ENCODE results near the gene HIVEP3.
A peak's percentile ranks its signal among the peaks of the same experiment; 100 is the strongest.

HIVEP3 gene

DNA sequence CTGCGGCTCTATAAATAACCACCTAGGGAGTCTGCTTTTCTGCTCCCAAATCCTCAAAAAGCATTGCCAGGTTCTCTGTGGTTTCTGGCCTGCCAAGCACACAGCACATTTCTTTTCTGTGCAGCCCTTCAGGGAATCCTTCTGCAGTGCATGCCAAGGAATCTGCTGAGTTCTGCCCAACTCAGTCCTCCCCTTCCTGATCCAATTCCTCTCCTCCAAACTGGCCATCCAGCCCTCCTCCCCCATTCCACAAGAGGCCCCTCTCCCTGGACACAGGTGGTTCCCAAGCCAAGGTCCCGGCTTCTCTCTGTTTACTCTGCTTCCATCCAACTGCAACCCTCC lies 61.8 kb downstream of the HIVEP3 start:
- H3K27ac ChIP-seq (ENCODE audit: low read depth, low read length) = no peak overlapping the region
- no CpG with 5 or more reads among the region's 2 CpGs for WGBS (ENCODE audit: extremely low coverage, insufficient coverage, low lambda C conversion rate)
- H3K56ac ChIP-seq (ENCODE audit: low read length) = no peak overlapping the region
- H2AK5ac ChIP-seq (ENCODE audit: low read length) = no peak overlapping the region
- H3K4me3 ChIP-seq (ENCODE audit: low read length) = no peak overlapping the region
- H3K36me3 ChIP-seq (ENCODE audit: control insufficient read depth, insufficient read depth, low read length) = no peaks in the 10 kb centered on the region
- no peaks in the 10 kb centered on the region for H3K79me2 ChIP-seq (ENCODE audit: control insufficient read depth, insufficient read depth, low read length)
- no peak overlapping the region for H3K18ac ChIP-seq (ENCODE audit: low read length)
- no peak overlapping the region for H2BK120ac ChIP-seq (ENCODE audit: low read depth, low read length)
- H3K4me2 ChIP-seq (ENCODE audit: low read length) = no peak overlapping the region
- H2BK5ac ChIP-seq (ENCODE audit: low read length) = no peak overlapping the region
- H3K4ac ChIP-seq (ENCODE audit: low read depth, low read length) = no peak overlapping the region
- no peak overlapping the region for H3K23ac ChIP-seq (ENCODE audit: low read length)
- no peak overlapping the region for H4K5ac ChIP-seq (ENCODE audit: low read length)
- no peak for DNase-seq
- H2BK15ac ChIP-seq (replicated peaks; ENCODE audit: low read depth) = no peak overlapping the region
- peaks cover 2% of the 10 kb centered on the region for H3K4me1 ChIP-seq (ENCODE audit: control insufficient read depth, low read depth, low read length)
- H3K79me1 ChIP-seq (ENCODE audit: low read length) = no peaks in the 10 kb centered on the region
- no peak overlapping the region for H4K8ac ChIP-seq (ENCODE audit: low read depth, low read length)
- no peaks in the 10 kb centered on the region for H3K27me3 ChIP-seq (ENCODE audit: insufficient read depth, low read length, poor library complexity)
- no peak overlapping the region for H3K9ac ChIP-seq (ENCODE audit: low read length)

GRCh38 chr1:41856151-41856943 lies 62.4 kb downstream of the HIVEP3 start:
- Histone ChIP-seq H2BK15ac (replicated peaks; ENCODE audit: low read depth) (no peak overlapping the region), H3K79me2 (ENCODE audit: control insufficient read depth, insufficient read depth, low read length) (no peaks in the 10 kb centered on the region), H3K36me3 (ENCODE audit: control insufficient read depth, insufficient read depth, low read length) (no peaks in the 10 kb centered on the region), H4K5ac (ENCODE audit: low read length) (no peak overlapping the region), H2BK5ac (ENCODE audit: low read length) (no peak overlapping the region), H3K79me1 (ENCODE audit: low read length) (no peaks in the 10 kb centered on the region), H3K23ac (ENCODE audit: low read length) (no peak overlapping the region), H3K4ac (ENCODE audit: low read depth, low read length) (no peak overlapping the region), H3K9ac (ENCODE audit: low read length) (no peak overlapping the region), H4K8ac (ENCODE audit: low read depth, low read length) (no peak overlapping the region), H2BK120ac (ENCODE audit: low read depth, low read length) (no peak overlapping the region), H3K4me2 (ENCODE audit: low read length) (no peak overlapping the region), H3K56ac (ENCODE audit: low read length) (no peak overlapping the region), H3K27ac (ENCODE audit: low read depth, low read length) (no peak overlapping the region), H3K4me3 (ENCODE audit: low read length) (no peak overlapping the region), H3K18ac (ENCODE audit: low read length) (no peak overlapping the region), H2AK5ac (ENCODE audit: low read length) (no peak overlapping the region), H3K27me3 (ENCODE audit: insufficient read depth, low read length, poor library complexity) (no peaks in the 10 kb centered on the region), H3K4me1 (ENCODE audit: control insufficient read depth, low read depth, low read length) (no peaks in the 10 kb centered on the region)
- no CpG with 5 or more reads among the region's 13 CpGs for WGBS (ENCODE audit: extremely low coverage, insufficient coverage, low lambda C conversion rate)
- no peak for DNase-seq

GRCh38 chr1:41855713-41856112 lies 63.0 kb downstream of the HIVEP3 start:
- no peak overlapping the region for H3K4me3 ChIP-seq (ENCODE audit: low read length)
- no peak overlapping the region for H3K27ac ChIP-seq (ENCODE audit: low read depth, low read length)
- H3K4me2 ChIP-seq (ENCODE audit: low read length) = no peak overlapping the region
- H3K79me1 ChIP-seq (ENCODE audit: low read length) = no peaks in the 10 kb centered on the region
- H4K5ac ChIP-seq (ENCODE audit: low read length) = no peak overlapping the region
- H3K23ac ChIP-seq (ENCODE audit: low read length) = no peak overlapping the region
- H3K56ac ChIP-seq (ENCODE audit: low read length) = no peak overlapping the region
- no peak overlapping the region for H2BK5ac ChIP-seq (ENCODE audit: low read length)
- no peak overlapping the region for H3K4ac ChIP-seq (ENCODE audit: low read depth, low read length)
- no peak overlapping the region for H3K9ac ChIP-seq (ENCODE audit: low read length)
- no peak overlapping the region for H3K18ac ChIP-seq (ENCODE audit: low read length)
- no peaks in the 10 kb centered on the region for H3K79me2 ChIP-seq (ENCODE audit: control insufficient read depth, insufficient read depth, low read length)
- H2BK120ac ChIP-seq (ENCODE audit: low read depth, low read length) = no peak overlapping the region
- H3K36me3 ChIP-seq (ENCODE audit: control insufficient read depth, insufficient read depth, low read length) = no peaks in the 10 kb centered on the region
- DNase-seq = no peak
- H3K27me3 ChIP-seq (ENCODE audit: insufficient read depth, low read length, poor library complexity) = no peaks in the 10 kb centered on the region
- no CpG with 5 or more reads among the region's 2 CpGs for WGBS (ENCODE audit: extremely low coverage, insufficient coverage, low lambda C conversion rate)
- no peak overlapping the region for H2BK15ac ChIP-seq (replicated peaks; ENCODE audit: low read depth)
- H3K4me1 ChIP-seq (ENCODE audit: control insufficient read depth, low read depth, low read length) = no peaks in the 10 kb centered on the region
- H4K8ac ChIP-seq (ENCODE audit: low read depth, low read length) = no peak overlapping the region
- no peak overlapping the region for H2AK5ac ChIP-seq (ENCODE audit: low read length)

- no peak overlapping the region for H3K18ac ChIP-seq (ENCODE audit: low read length)
- no peak overlapping the region for H4K8ac ChIP-seq (ENCODE audit: low read depth, low read length)
- no peak overlapping the region for H2BK5ac ChIP-seq (ENCODE audit: low read length)
- no peak overlapping the region for H4K5ac ChIP-seq (ENCODE audit: low read length)
- no peak overlapping the region for H2BK120ac ChIP-seq (ENCODE audit: low read depth, low read length)
- H3K79me2 ChIP-seq (ENCODE audit: control insufficient read depth, insufficient read depth, low read length) = no peaks in the 10 kb centered on the region
- no peaks in the 10 kb centered on the region for H3K36me3 ChIP-seq (ENCODE audit: control insufficient read depth, insufficient read depth, low read length)
- H3K9ac ChIP-seq (ENCODE audit: low read length) = no peak overlapping the region
- H3K4me2 ChIP-seq (ENCODE audit: low read length) = no peak overlapping the region
- WGBS (ENCODE audit: extremely low coverage, insufficient coverage, low lambda C conversion rate) = no CpG with 5 or more reads among the region's 6 CpGs
- no peak overlapping the region for H3K56ac ChIP-seq (ENCODE audit: low read length)
- H2BK15ac ChIP-seq (replicated peaks; ENCODE audit: low read depth) = no peak overlapping the region
- no peak overlapping the region for H3K4ac ChIP-seq (ENCODE audit: low read depth, low read length)
- no peak overlapping the region for H3K23ac ChIP-seq (ENCODE audit: low read length)
- no peak for DNase-seq
- H2AK5ac ChIP-seq (ENCODE audit: low read length) = no peak overlapping the region
- no peaks in the 10 kb centered on the region for H3K4me1 ChIP-seq (ENCODE audit: control insufficient read depth, low read depth, low read length)
- H3K27me3 ChIP-seq (ENCODE audit: insufficient read depth, low read length, poor library complexity) = no peaks in the 10 kb centered on the region
- no peak overlapping the region for H3K4me3 ChIP-seq (ENCODE audit: low read length)
- no peaks in the 10 kb centered on the region for H3K79me1 ChIP-seq (ENCODE audit: low read length)
- H3K27ac ChIP-seq (ENCODE audit: low read depth, low read length) = no peak overlapping the region
Observed at GRCh38 chr1:41853907-41854306, 64.8 kb downstream of the HIVEP3 start.

DNA sequence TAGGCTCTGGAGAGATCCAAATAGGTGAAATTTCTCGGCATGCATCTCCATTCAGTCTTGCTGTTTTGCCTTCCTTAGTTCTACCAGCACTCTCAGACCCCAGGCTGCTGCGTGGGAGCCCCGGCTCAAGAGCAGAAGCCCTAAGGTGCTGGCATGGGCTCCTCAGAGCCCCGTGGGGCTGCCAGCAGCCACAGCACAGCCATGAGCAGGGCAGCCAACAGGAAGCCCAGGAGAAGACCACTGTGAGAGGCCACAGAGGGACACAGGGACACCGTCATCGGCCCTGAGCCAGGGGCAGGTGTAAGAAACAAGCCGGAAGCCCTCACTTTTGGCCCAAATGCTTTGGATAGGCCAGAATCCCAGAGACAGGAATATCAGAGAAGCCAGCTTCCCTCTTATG lies 66.6 kb downstream of the HIVEP3 start:
- H3K79me1 ChIP-seq (ENCODE audit: low read length) = no peaks in the 10 kb centered on the region
- H3K56ac ChIP-seq (ENCODE audit: low read length) = peak overlapping the region; percentile 2
- no peak overlapping the region for H3K4ac ChIP-seq (ENCODE audit: low read depth, low read length)
- H4K8ac ChIP-seq (ENCODE audit: low read depth, low read length) = no peak overlapping the region
- no peaks in the 10 kb centered on the region for H3K27me3 ChIP-seq (ENCODE audit: insufficient read depth, low read length, poor library complexity)
- no peak overlapping the region for H3K9ac ChIP-seq (ENCODE audit: low read length)
- H3K36me3 ChIP-seq (ENCODE audit: control insufficient read depth, insufficient read depth, low read length) = no peaks in the 10 kb centered on the region
- H2AK5ac ChIP-seq (ENCODE audit: low read length) = no peak overlapping the region
- no peaks in the 10 kb centered on the region for H3K79me2 ChIP-seq (ENCODE audit: control insufficient read depth, insufficient read depth, low read length)
- H3K23ac ChIP-seq (ENCODE audit: low read length) = no peak overlapping the region
- H2BK5ac ChIP-seq (ENCODE audit: low read length) = no peak overlapping the region
- H3K4me1 ChIP-seq (ENCODE audit: control insufficient read depth, low read depth, low read length) = no peaks in the 10 kb centered on the region
- no peak for DNase-seq
- H3K4me2 ChIP-seq (ENCODE audit: low read length) = no peak overlapping the region
- no peak overlapping the region for H2BK15ac ChIP-seq (replicated peaks; ENCODE audit: low read depth)
- H2BK120ac ChIP-seq (ENCODE audit: low read depth, low read length) = no peak overlapping the region
- H3K27ac ChIP-seq (ENCODE audit: low read depth, low read length) = no peak overlapping the region
- no peak overlapping the region for H4K5ac ChIP-seq (ENCODE audit: low read length)
- H3K18ac ChIP-seq (ENCODE audit: low read length) = no peak overlapping the region
- no CpG with 5 or more reads among the region's 7 CpGs for WGBS (ENCODE audit: extremely low coverage, insufficient coverage, low lambda C conversion rate)
- no peak overlapping the region for H3K4me3 ChIP-seq (ENCODE audit: low read length)

DNA sequence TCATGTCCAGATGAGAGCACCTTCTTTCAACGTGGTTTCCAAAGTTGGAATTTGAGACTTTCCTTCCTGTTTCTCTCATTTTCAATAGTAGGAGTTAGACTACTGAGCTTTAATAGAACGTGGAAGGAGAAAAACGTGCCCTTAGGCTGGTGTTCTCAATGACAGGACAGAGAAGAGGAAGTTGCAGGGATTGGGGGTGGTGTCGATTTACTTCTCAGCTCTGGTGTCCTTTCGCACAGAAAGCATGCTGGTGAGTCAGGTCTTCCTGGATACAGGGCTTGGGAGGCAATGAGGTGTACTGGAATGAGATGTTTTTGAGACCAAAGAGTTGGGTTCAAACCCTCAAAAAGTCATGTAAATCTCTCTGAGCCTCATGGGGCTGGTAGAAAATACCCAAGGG lies 67.1 kb downstream of the HIVEP3 start:
- Histone ChIP-seq H2AK5ac (ENCODE audit: low read length) (no peak overlapping the region), H2BK5ac (ENCODE audit: low read length) (no peak overlapping the region), H3K9ac (ENCODE audit: low read length) (no peak overlapping the region), H3K27ac (ENCODE audit: low read depth, low read length) (no peak overlapping the region), H2BK120ac (ENCODE audit: low read depth, low read length) (no peak overlapping the region), H3K18ac (ENCODE audit: low read length) (no peak overlapping the region), H3K4me3 (ENCODE audit: low read length) (no peak overlapping the region), H3K27me3 (ENCODE audit: insufficient read depth, low read length, poor library complexity) (no peaks in the 10 kb centered on the region), H4K5ac (ENCODE audit: low read length) (no peak overlapping the region), H3K36me3 (ENCODE audit: control insufficient read depth, insufficient read depth, low read length) (no peaks in the 10 kb centered on the region), H3K56ac (ENCODE audit: low read length) (no peak overlapping the region), H3K4me1 (ENCODE audit: control insufficient read depth, low read depth, low read length) (no peaks in the 10 kb centered on the region), H3K23ac (ENCODE audit: low read length) (no peak overlapping the region), H4K8ac (ENCODE audit: low read depth, low read length) (no peak overlapping the region), H3K79me2 (ENCODE audit: control insufficient read depth, insufficient read depth, low read length) (no peaks in the 10 kb centered on the region), H3K4me2 (ENCODE audit: low read length) (no peak overlapping the region), H3K79me1 (ENCODE audit: low read length) (no peaks in the 10 kb centered on the region), H3K4ac (ENCODE audit: low read depth, low read length) (no peak overlapping the region), H2BK15ac (replicated peaks; ENCODE audit: low read depth) (no peak overlapping the region)
- WGBS (ENCODE audit: extremely low coverage, insufficient coverage, low lambda C conversion rate) = no CpG with 5 or more reads among the region's 5 CpGs
- DNase-seq = peak; percentile 71
